Brain microvascular endothelial cell (primary cell): ENCODE measurements around the gene MAP2K6.

Experiments used
- DNase-seq: peaks from one replicate; pipeline ENCODE4 v3.0.0-alpha.2; 2020
- H3K27ac ChIP-seq: fragments of 250-450 bp; sonication (Bioruptor Pico); 2 replicates; pipeline ENCODE4 v1.5.1; 2020; ENCODE audit warnings: mild to moderate bottlenecking, moderate library complexity
- H3K27me3 ChIP-seq: fragments of 250-450 bp; sonication (Bioruptor Pico); replicated peaks from 2 replicates; pipeline ENCODE4 v1.5.1; 2020; ENCODE audit warnings: mild to moderate bottlenecking
- H3K36me3 ChIP-seq: fragments of 250-450 bp; sonication (Bioruptor Pico); replicated peaks from 2 replicates; pipeline ENCODE4 v1.5.1; 2020; ENCODE audit warnings: mild to moderate bottlenecking
- H3K4me3 ChIP-seq: 2 replicates; pipeline ENCODE4 v1.5.1; 2011; ENCODE audit warnings: low read depth, mild to moderate bottlenecking, control low read depth, low read length, moderate library complexity
- CTCF ChIP-seq: IDR thresholded peaks from 2 replicates; pipeline ENCODE4 v1.5.1; 2011; ENCODE audit warnings: low read depth, mild to moderate bottlenecking, moderate library complexity, low read length, control low read depth, inconsistent platforms; ENCODE audit errors: missing control alignments
- in situ Hi-C: cut with HindIII; loops from 2 replicates; pipeline ENCODE4 v1.10.0; 2017; ENCODE audit warnings: low sequenced_read_pairs, low pct_ligation_motif_present

MAP2K6 gene

GRCh38 chr17:69547230-69547629 lies 132.7 kb downstream of the MAP2K6 start:
- in situ Hi-C loops: no loop called here
- H3K36me3 ChIP-seq: no peaks in the 10 kb centered on the region
- no peak for TF ChIP-seq CTCF
- no peaks in the 10 kb centered on the region for H3K27me3 ChIP-seq
- no peak overlapping the region for H3K27ac ChIP-seq
- no peak for DNase-seq
- H3K4me3 ChIP-seq: no peak overlapping the region

- in situ Hi-C loops: no loop called here
- H3K4me3 ChIP-seq: no peak overlapping the region
- no peaks in the 10 kb centered on the region for H3K36me3 ChIP-seq
- no peaks in the 10 kb centered on the region for H3K27me3 ChIP-seq
- TF ChIP-seq CTCF: no peak
- DNase-seq: no peak
- H3K27ac ChIP-seq: no peak overlapping the region
Measured at GRCh38 chr17:69547947-69548346, 133.4 kb downstream of the MAP2K6 start.

DNA sequence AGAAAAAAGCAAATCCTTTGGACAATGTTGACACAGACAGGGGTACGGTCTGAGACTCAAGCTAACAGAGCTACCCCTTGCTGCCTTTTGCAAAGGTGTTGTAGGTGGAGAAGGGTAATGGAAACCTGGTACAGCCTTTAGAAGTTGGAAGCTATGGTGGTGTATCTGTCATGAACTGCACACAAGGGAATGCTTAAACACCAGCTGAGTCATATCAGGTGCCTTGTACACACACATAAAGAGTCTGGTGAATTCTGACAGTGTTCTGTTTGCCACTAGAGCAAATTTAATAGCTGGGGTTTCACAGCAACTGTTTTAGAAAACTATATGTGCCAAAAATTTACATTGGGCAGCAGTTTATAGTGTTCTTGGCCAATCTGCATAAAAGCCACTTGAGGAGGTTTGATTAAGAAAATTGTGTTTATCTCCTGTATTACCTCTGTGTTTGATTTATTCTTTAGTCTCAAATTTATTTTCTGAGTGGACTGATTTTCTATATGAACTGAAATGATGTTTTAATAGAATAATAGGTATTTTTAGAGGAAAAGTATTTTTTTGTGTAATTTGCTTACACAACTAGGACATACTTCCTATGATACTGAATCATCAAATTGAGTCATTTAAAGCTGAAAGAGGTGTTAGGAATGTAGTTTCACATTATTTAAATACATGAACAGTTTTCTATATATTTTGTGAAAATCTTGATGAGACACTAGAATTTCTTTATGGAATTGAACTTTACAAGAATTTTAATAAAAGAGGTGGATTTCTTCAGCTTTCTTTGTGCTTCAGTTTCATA lies 136.9 kb downstream of the MAP2K6 start:
- Histone ChIP-seq H3K27me3 (no peaks in the 10 kb centered on the region), H3K4me3 (no peak overlapping the region), H3K27ac (no peak overlapping the region), H3K36me3 (no peaks in the 10 kb centered on the region)
- no peak for DNase-seq
- in situ Hi-C loops: no loop called here
- TF ChIP-seq CTCF: no peak

DNA sequence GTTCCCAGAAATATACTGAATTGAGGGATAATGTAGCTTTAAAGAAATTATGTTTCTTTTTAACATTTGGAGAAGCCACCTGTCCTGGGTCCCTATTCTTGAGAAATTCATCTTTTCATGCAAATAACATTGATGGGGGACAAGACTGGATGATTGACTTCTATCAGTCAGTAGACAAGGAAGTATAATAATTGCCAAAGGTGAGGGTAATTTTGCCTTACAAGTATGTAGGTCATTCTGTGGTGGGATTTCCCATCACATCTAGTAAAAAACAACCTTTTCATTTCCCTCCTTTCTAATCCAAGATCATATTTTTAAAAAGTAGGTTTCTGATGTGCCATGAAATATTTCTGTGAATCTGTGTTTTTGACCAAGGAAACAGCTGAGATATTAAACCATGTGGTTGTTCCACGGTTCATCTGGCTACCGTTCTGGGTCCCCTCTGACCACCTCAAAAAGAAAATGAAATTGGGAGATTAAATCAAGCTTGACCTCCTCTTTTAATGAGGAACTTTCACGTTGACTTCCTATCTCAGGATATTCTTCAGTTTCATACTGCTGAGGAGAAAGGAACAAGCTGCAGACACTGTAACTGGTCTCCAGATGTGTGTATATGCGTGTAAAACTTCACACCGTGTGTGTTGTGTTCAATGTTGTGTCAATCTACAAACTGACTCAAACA lies 138.6 kb downstream of the MAP2K6 start:
- DNase-seq: no peak
- Histone ChIP-seq H3K36me3 (no peaks in the 10 kb centered on the region), H3K27ac (no peak overlapping the region), H3K27me3 (no peaks in the 10 kb centered on the region), H3K4me3 (no peak overlapping the region)
- in situ Hi-C loops: no loop called here
- no peak for TF ChIP-seq CTCF

DNA sequence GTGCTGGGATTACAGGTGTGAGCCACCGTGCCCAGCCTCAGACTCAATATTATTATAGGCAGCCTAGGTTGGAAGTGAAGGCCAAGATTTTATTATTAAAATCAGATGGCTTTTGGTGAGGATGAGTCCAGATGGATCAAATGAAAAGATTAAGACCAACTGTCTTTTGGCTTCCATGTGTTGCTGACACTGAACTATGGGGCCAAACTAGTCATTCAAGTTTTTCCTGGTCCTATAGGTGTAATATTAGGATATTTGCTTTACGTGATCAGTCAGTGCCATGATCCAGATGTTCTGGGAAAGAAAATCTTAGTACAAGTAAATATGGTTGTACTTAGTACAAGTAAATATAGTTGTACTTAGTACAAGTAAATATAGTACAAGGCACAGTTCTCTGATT lies 140.6 kb downstream of the MAP2K6 start:
- no peak for TF ChIP-seq CTCF
- Histone ChIP-seq H3K27ac (no peak overlapping the region), H3K27me3 (no peaks in the 10 kb centered on the region), H3K4me3 (no peak overlapping the region), H3K36me3 (no peaks in the 10 kb centered on the region)
- in situ Hi-C loops: no loop called here
- no peak for DNase-seq
